Measurements from ENCODE around the gene GPLD1.

DNA sequence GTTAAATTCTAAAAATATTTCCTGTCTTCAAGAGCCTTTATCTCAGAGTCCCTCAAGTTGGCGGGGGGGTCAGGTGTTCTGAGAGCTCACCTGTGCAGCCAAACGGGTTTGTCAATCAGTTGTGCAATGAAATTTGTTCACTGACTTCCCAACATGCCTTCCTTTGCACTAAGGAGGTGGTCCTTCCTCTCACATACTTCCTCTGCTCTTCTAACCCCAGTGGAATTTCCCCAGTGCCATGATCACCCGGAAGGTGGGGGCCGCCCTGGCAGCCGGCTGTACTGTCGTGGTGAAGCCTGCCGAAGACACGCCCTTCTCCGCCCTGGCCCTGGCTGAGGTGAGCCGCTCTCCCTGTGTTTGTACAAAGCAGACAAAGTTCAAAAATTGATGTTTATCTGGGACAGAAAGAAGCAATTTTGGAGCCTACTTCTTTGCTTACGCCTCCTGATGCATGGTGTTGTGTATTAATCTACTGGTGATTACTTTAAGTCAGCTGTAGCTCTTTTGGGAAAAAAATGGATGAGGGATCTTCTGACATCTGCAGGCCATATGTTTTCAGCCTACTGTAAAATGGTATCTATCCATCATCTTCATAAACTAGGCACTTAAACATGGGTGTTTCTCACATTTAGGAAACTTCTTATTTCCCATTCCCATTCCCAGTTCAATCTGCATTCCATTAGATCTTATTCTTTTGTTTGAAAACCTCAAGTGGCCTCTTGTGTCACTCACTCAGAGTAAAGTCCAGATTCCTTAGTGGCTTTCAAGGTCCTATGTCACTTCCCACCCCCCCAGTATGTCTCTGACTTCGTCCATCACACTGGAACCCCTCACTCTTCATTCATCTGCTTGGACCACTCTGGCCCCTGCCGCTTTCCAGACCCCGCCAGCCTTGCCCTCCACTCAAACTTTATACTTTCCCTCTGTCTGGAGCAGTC, 15.5 kb upstream of the GPLD1 start:
- TF ChIP-seq, protein P1, sequence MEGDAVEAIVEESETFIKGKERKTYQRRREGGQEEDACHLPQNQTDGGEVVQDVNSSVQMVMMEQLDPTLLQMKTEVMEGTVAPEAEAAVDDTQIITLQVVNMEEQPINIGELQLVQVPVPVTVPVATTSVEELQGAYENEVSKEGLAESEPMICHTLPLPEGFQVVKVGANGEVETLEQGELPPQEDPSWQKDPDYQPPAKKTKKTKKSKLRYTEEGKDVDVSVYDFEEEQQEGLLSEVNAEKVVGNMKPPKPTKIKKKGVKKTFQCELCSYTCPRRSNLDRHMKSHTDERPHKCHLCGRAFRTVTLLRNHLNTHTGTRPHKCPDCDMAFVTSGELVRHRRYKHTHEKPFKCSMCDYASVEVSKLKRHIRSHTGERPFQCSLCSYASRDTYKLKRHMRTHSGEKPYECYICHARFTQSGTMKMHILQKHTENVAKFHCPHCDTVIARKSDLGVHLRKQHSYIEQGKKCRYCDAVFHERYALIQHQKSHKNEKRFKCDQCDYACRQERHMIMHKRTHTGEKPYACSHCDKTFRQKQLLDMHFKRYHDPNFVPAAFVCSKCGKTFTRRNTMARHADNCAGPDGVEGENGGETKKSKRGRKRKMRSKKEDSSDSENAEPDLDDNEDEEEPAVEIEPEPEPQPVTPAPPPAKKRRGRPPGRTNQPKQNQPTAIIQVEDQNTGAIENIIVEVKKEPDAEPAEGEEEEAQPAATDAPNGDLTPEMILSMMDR (IDR thresholded peaks at IDR 0.05): no peak
- no peak for TF ChIP-seq POLR2A (IDR thresholded peaks at IDR 0.05)

Measured in right lobe of liver (tissue), 4 donors.